ENCODE data around the gene PDGFA. TPM values are rescaled to one million over a fixed set of nuclear protein-coding genes. Genes with fewer than 3 reads are reported as not detected.
A peak's percentile ranks its signal among the peaks of the same experiment; 100 is the strongest.

PDGFA gene
- total RNA-seq, 1 experiment from 2014 or later, result 129 TPM

GRCh38 chr7:459584-460373, 59.9 kb downstream of the PDGFA start (continued):
- TF ChIP-seq, protein P1, sequence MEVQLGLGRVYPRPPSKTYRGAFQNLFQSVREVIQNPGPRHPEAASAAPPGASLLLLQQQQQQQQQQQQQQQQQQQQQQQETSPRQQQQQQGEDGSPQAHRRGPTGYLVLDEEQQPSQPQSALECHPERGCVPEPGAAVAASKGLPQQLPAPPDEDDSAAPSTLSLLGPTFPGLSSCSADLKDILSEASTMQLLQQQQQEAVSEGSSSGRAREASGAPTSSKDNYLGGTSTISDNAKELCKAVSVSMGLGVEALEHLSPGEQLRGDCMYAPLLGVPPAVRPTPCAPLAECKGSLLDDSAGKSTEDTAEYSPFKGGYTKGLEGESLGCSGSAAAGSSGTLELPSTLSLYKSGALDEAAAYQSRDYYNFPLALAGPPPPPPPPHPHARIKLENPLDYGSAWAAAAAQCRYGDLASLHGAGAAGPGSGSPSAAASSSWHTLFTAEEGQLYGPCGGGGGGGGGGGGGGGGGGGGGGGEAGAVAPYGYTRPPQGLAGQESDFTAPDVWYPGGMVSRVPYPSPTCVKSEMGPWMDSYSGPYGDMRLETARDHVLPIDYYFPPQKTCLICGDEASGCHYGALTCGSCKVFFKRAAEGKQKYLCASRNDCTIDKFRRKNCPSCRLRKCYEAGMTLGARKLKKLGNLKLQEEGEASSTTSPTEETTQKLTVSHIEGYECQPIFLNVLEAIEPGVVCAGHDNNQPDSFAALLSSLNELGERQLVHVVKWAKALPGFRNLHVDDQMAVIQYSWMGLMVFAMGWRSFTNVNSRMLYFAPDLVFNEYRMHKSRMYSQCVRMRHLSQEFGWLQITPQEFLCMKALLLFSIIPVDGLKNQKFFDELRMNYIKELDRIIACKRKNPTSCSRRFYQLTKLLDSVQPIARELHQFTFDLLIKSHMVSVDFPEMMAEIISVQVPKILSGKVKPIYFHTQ (CRISPR knock-in tag; IDR thresholded peaks at IDR 0.05), result no peak
- no peak for TF ChIP-seq RELA (CRISPR knock-in tag; IDR thresholded peaks at IDR 0.05; ENCODE audit: borderline replicate concordance)
- no peak for TF ChIP-seq JAZF1 (CRISPR knock-in tag; IDR thresholded peaks at IDR 0.05)
- TF ChIP-seq ATF2 (CRISPR knock-in tag; IDR thresholded peaks at IDR 0.05; ENCODE audit: borderline replicate concordance, low read depth), result no peak
- no peak for TF ChIP-seq GTF2I (CRISPR knock-in tag; conservative IDR thresholded peaks at IDR 0.05)
- TF ChIP-seq ELF4 (CRISPR knock-in tag; IDR thresholded peaks at IDR 0.05; ENCODE audit: low read depth), result no peak
- TF ChIP-seq, protein P2, sequence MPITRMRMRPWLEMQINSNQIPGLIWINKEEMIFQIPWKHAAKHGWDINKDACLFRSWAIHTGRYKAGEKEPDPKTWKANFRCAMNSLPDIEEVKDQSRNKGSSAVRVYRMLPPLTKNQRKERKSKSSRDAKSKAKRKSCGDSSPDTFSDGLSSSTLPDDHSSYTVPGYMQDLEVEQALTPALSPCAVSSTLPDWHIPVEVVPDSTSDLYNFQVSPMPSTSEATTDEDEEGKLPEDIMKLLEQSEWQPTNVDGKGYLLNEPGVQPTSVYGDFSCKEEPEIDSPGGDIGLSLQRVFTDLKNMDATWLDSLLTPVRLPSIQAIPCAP (CRISPR knock-in tag; IDR thresholded peaks at IDR 0.05), result no peak

- DNase-seq (ENCODE audit: low spot score) (peak; percentile 5), ATAC-seq (no peak)
- Mint-ChIP-seq H3K27ac (no peak overlapping the region), H3K4me3 (no peak overlapping the region), H3K27me3 (ENCODE audit: low read depth) (no peaks in the 10 kb centered on the region; the same call in 1 of the 2 replicates), H3K4me1 (peaks cover 15% of the 10 kb centered on the region), H3K36me3 (no peaks in the 10 kb centered on the region), H3K9me3 (no peaks in the 10 kb centered on the region)
- ChIA-PET POLR2A (no interaction called here), CTCF (no interaction called here)
- TF ChIP-seq STAT6 (CRISPR knock-in tag; conservative IDR thresholded peaks at IDR 0.05; ENCODE audit: low read depth), result no peak
- TF ChIP-seq ELF4 (CRISPR knock-in tag; IDR thresholded peaks at IDR 0.05; ENCODE audit: low read depth), result no peak
- TF ChIP-seq NFATC4 (CRISPR knock-in tag; IDR thresholded peaks at IDR 0.05), result no peak
- no peak for TF ChIP-seq JUN (CRISPR knock-in tag; IDR thresholded peaks at IDR 0.05)
- no peak for TF ChIP-seq MXD4 (CRISPR knock-in tag; IDR thresholded peaks at IDR 0.05; ENCODE audit: borderline replicate concordance)
- TF ChIP-seq NFYB (CRISPR knock-in tag; conservative IDR thresholded peaks at IDR 0.05; ENCODE audit: low read depth), result no peak
- TF ChIP-seq ZNF512 (CRISPR knock-in tag; IDR thresholded peaks at IDR 0.05; ENCODE audit: borderline replicate concordance), result no peak
- TF ChIP-seq TEAD1 (CRISPR knock-in tag; IDR thresholded peaks at IDR 0.05), result no peak
- no peak for TF ChIP-seq CTCF (IDR thresholded peaks at IDR 0.05)
- no peak for TF ChIP-seq SMAD4 (CRISPR knock-in tag; IDR thresholded peaks at IDR 0.05)
- no peak for TF ChIP-seq E2F1 (CRISPR knock-in tag; IDR thresholded peaks at IDR 0.05)
- TF ChIP-seq KAT7 (CRISPR knock-in tag; IDR thresholded peaks at IDR 0.05; ENCODE audit: borderline replicate concordance), result no peak
- no peak for TF ChIP-seq ZNF317 (CRISPR knock-in tag; IDR thresholded peaks at IDR 0.05; ENCODE audit: borderline replicate concordance, low read depth)
Measured at GRCh38 chr7:458511-459245, 61.0 kb downstream of the PDGFA start.
